Prostate gland (tissue), 2 donors: ENCODE results near the gene ZNF226. TPM values are rescaled to one million over a fixed set of nuclear protein-coding genes. Genes with fewer than 3 reads are reported as not detected.

Experiments
- DNase-seq: peaks from one replicate; pipeline ENCODE4 v3.0.0-alpha.2; 2019; ENCODE audit warnings: low spot score
- H3K27ac ChIP-seq, 2 donors: fragments of 200-600 bp; sonication (generic); 2 replicates each; pipeline ENCODE4 v1.5.1; 2017 to 2019
- H3K27me3 ChIP-seq: fragments of 200-600 bp; sonication (generic); replicated peaks from 2 replicates; pipeline ENCODE4 v1.5.1; 2019; ENCODE audit not compliant: insufficient read depth
- H3K36me3 ChIP-seq, 2 donors: fragments of 200-600 bp; sonication (generic); 1 replicate in 1 of 2; 2 replicates in 1 of 2; pipeline versions ENCODE4 v1.5.1 to v1.8.1; 2017 to 2019
- H3K4me1 ChIP-seq: fragments of 200-600 bp; sonication (generic); replicated peaks from 2 replicates; pipeline ENCODE4 v1.5.1; 2019
- H3K4me3 ChIP-seq, 2 donors: fragments of 200-600 bp; sonication (generic); 2 replicates each; pipeline ENCODE4 v1.5.1; 2017 to 2019
- H3K9me3 ChIP-seq: fragments of 200-600 bp; sonication (generic); 2 replicates; pipeline ENCODE4 v1.5.1; 2017
- POLR2A ChIP-seq: fragments of 450-650 bp; IDR thresholded peaks from one replicate; pipeline ENCODE4 v1.6.1; 2016; ENCODE audit warnings: antibody characterized with exemption, mild to moderate bottlenecking
- POLR2AphosphoS5 ChIP-seq: sonication (generic); formaldehyde crosslinking; IDR thresholded peaks from one replicate; pipeline ENCODE4 v1.6.1; 2017; ENCODE audit warnings: antibody characterized with exemption
- WGBS: methylation state at CpG from one replicate; pipeline ENCODE4 v1.1.5; 2018; 5-methylcytosine and 5-hydroxymethylcytosine counted together
- intact Hi-C: fragments of 100-400 bp; cut with DNase I; formaldehyde crosslinking; loops from one replicate; pipeline ENCODE4 v1.14.2; 2022
- total RNA-seq, 2 donors: library from RNA; depleted of rRNA; stranded (reverse); fragments of >200 nt; gene quantifications; one replicate each; pipeline ENCODE4 v1.1.0, GENCODE V29; 2016
- TF ChIP-seq, protein P1 (sequence below), 4 experiments: fragments of 200-600 bp in 2 of 4; fragments of 450-650 bp in 2 of 4; sonication (generic) in 2 of 4; IDR thresholded peaks; 1 replicate in 3 of 4; 2 replicates in 1 of 4; pipeline ENCODE4 v1.5.1; 2016 to 2019; ENCODE audit warnings: antibody characterized with exemption in 4 of 4, mild to moderate bottlenecking in 2 of 4, moderate library complexity in 2 of 4

Gene ZNF226
- total RNA-seq, 2 donors from 2014 or later, result 35.9 to 48.4 TPM

DNA sequence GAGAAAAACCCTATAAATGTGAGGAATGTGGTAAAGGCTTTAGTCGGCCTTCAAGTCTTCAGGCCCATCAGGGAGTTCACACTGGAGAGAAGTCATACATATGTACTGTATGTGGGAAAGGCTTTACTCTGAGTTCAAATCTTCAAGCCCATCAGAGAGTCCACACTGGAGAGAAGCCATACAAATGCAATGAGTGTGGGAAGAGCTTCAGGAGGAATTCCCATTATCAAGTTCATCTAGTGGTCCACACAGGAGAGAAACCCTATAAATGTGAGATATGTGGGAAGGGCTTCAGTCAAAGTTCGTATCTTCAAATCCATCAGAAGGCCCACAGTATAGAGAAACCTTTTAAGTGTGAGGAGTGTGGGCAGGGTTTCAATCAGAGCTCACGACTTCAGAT lies 11.7 kb downstream of the ZNF226 start:
- peaks cover 19 to 47% of the 10 kb centered on the region in 2 donors for H3K36me3 ChIP-seq
- H3K27ac ChIP-seq, result no peak overlapping the region
- H3K27me3 ChIP-seq, result no peaks in the 10 kb centered on the region
- no peak for DNase-seq
- intact Hi-C loops, result no loop called here
- H3K9me3 ChIP-seq, result peaks cover 10% of the 10 kb centered on the region
- 94% methylated on average over 3 of the region's 3 CpGs for WGBS
- TF ChIP-seq, protein P1, sequence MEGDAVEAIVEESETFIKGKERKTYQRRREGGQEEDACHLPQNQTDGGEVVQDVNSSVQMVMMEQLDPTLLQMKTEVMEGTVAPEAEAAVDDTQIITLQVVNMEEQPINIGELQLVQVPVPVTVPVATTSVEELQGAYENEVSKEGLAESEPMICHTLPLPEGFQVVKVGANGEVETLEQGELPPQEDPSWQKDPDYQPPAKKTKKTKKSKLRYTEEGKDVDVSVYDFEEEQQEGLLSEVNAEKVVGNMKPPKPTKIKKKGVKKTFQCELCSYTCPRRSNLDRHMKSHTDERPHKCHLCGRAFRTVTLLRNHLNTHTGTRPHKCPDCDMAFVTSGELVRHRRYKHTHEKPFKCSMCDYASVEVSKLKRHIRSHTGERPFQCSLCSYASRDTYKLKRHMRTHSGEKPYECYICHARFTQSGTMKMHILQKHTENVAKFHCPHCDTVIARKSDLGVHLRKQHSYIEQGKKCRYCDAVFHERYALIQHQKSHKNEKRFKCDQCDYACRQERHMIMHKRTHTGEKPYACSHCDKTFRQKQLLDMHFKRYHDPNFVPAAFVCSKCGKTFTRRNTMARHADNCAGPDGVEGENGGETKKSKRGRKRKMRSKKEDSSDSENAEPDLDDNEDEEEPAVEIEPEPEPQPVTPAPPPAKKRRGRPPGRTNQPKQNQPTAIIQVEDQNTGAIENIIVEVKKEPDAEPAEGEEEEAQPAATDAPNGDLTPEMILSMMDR (IDR thresholded peaks at IDR 0.05), result no peak
- TF ChIP-seq POLR2AphosphoS5 (no peak), POLR2A (no peak)
- H3K4me1 ChIP-seq, result no peaks in the 10 kb centered on the region
- no peak overlapping the region for H3K4me3 ChIP-seq

DNA sequence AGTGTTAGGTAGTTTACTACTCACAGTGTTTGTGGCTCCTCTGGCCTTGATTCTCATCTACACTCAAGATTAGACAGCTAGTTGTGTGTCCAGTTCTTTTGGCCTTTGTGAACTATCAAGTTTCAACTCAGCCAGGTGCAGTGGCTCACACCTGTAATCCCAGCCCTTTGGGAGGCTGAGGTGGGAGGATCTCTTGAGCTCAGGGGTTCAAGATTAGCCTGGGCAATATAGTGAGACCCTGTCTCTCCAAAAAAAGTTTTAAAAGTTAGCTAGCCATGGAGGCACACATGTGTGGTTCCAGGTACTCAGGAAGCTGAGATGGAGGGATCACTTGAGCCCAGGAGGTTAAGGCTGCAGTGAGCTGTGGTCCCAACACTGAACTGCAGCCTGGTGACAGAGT lies 16.1 kb downstream of the ZNF226 start:
- peaks cover 10% of the 10 kb centered on the region for H3K9me3 ChIP-seq
- no peak overlapping the region for H3K4me3 ChIP-seq
- no peak for DNase-seq
- H3K27ac ChIP-seq, result no peak overlapping the region
- intact Hi-C loops, result no loop called here
- H3K4me1 ChIP-seq, result no peaks in the 10 kb centered on the region
- peaks cover 0 to 7% of the 10 kb centered on the region in 2 donors for H3K36me3 ChIP-seq
- TF ChIP-seq POLR2A (no peak), POLR2AphosphoS5 (no peak)
- TF ChIP-seq, protein P1 (IDR thresholded peaks at IDR 0.05), result no peak
- H3K27me3 ChIP-seq, result no peaks in the 10 kb centered on the region

DNA sequence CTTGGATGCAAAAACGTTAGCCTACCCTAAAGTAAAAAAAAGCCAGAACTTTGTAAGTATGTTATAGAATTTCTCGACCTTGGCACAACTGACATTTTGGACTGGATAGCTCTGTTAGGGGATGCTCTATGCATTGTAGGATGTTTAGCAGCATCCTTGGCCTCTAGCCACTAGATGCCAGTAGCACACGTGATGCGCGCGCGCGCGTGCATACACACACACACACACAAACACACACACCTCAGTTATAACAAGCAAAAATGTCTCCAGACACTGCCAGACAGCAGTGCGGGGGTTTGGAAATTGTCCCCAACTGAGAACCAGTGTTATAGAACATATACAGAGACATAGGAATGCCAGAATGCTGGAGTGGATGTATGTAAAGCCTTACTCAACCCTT lies 17.2 kb downstream of the ZNF226 start:
- H3K4me3 ChIP-seq, result no peak overlapping the region
- TF ChIP-seq POLR2AphosphoS5, result no peak
- TF ChIP-seq, protein P1 (IDR thresholded peaks at IDR 0.05), result no peak
- no peak for TF ChIP-seq POLR2A
- no peak for DNase-seq
- no peak overlapping the region for H3K27ac ChIP-seq
- H3K27me3 ChIP-seq, result no peaks in the 10 kb centered on the region
- no peaks in the 10 kb centered on the region for H3K36me3 ChIP-seq
- WGBS, result 81% methylated on average over 10 of the region's 10 CpGs
- intact Hi-C loops, result no loop called here
- H3K4me1 ChIP-seq, result no peaks in the 10 kb centered on the region
- H3K9me3 ChIP-seq, result peaks cover 6% of the 10 kb centered on the region

DNA sequence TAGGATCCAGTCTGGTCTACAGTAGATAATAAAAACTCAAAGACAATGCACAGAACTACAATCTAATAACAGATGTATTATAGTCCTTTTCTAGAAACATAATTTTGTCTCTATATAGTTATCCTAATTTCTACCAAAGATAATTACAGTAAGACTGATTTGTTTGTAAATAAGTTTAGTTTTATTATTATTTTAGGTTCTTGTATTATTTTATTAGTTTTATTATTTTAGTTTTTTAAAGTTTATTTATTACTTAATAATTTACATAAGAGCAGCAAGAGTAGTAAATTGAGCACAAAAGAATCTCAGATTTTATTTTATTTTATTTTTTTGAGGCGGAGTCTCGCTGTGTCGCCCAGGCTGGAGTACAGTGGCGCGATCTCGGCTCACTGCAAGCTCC lies 25.1 kb downstream of the ZNF226 start:
- no peaks in the 10 kb centered on the region for H3K9me3 ChIP-seq
- H3K36me3 ChIP-seq, result no peaks in the 10 kb centered on the region
- H3K27ac ChIP-seq, result no peak overlapping the region
- TF ChIP-seq, protein P1 (IDR thresholded peaks at IDR 0.05), result no peak
- TF ChIP-seq POLR2AphosphoS5 (no peak), POLR2A (no peak)
- 96% methylated on average over 6 of the region's 6 CpGs for WGBS
- no peaks in the 10 kb centered on the region for H3K4me1 ChIP-seq
- no peak overlapping the region for H3K4me3 ChIP-seq
- intact Hi-C loops, result no loop called here
- H3K27me3 ChIP-seq, result no peaks in the 10 kb centered on the region
- no peak for DNase-seq

DNA sequence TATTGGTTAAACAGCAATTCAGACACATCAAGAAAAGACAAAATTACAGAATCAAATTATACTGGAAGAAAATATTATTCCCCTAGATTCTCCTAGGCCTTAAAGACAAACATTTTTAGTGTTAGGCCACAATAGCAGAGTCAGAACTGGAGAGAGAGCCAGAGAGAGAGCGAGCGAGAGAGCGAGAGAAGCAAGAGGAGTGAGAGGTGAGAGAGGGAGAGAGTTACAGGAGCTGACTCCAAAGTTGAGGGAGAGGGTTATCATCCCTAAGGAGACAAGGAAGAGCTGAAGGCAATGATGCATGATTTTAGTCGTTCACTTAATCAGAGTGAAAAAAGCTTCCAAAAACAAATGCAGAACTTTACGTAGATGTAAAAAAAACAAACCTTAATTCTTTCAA lies 27.2 kb downstream of the ZNF226 start:
- Histone ChIP-seq H3K36me3 (no peaks in the 10 kb centered on the region), H3K4me1 (no peaks in the 10 kb centered on the region), H3K9me3 (no peaks in the 10 kb centered on the region), H3K27ac (no peak overlapping the region), H3K4me3 (no peak overlapping the region), H3K27me3 (no peaks in the 10 kb centered on the region)
- WGBS, result 79% methylated on average over 5 of the region's 5 CpGs
- intact Hi-C loops, result no loop called here
- DNase-seq, result no peak
- no peak for TF ChIP-seq POLR2A
- no peak for TF ChIP-seq POLR2AphosphoS5
- TF ChIP-seq, protein P1 (IDR thresholded peaks at IDR 0.05), result no peak
